ENCODE measurements around the gene VEGFB.

- TF ChIP-seq EZH2phosphoT487 (IDR thresholded peaks at IDR 0.05): peak; percentile 8
- peak; percentile 5 for TF ChIP-seq CTCF (IDR thresholded peaks at IDR 0.05)
Observed at GRCh38 chr11:64234647-64235379, 429 bp downstream of the VEGFB start.
